Amygdala (tissue), 56 donors: ENCODE data around the gene EIF2AK3.
"Not testable (repeated sequence)": the region's sequence is repeated elsewhere in the genome, so short reads cannot be mapped to it uniquely, and the experiment has no call there.

ENCODE experiments used
- DNase-seq, 56 donors: peaks; one replicate each; lab custom pipeline; 2025; lab: John Stamatoyannopoulos, UW

Gene EIF2AK3

GRCh38 chr2:88627055-88627855 lies at the start of gene EIF2AK3:
EIF2AK3 (minus strand) TSS chr2:88627464; CDS start chr2:88627274, 190 bp downstream.
- peak; percentile 87 to 100 (median 99) for DNase-seq

GRCh38 chr2:88673363-88673762 lies 46.1 kb upstream of the EIF2AK3 start:
- DNase-seq = no peak

GRCh38 chr2:88671786-88672427 lies 44.6 kb upstream of the EIF2AK3 start:
- peak in 8 of 56 donors; percentile 1 to 19 (median 4) for DNase-seq

- peak in 6 of 56 donors; percentile 0 to 18 (median 3) for DNase-seq
These were observed 42.4 kb upstream of the EIF2AK3 start for GRCh38 chr2:88669482-88670214.

GRCh38 chr2:88668862-88669261 lies 41.6 kb upstream of the EIF2AK3 start:
- DNase-seq = no peak

- no peak for DNase-seq
These were observed 40.0 kb upstream of the EIF2AK3 start for GRCh38 chr2:88667219-88667618.

- DNase-seq = no peak
These were observed 39.3 kb upstream of the EIF2AK3 start for GRCh38 chr2:88666576-88666975.

GRCh38 chr2:88660622-88661021 lies 33.4 kb upstream of the EIF2AK3 start:
- no peak for DNase-seq

GRCh38 chr2:88659538-88659915 lies 32.3 kb upstream of the EIF2AK3 start:
- DNase-seq = no peak

GRCh38 chr2:88658881-88659537 lies 31.7 kb upstream of the EIF2AK3 start:
- DNase-seq = no peak

- no peak for DNase-seq
These were observed 31.1 kb upstream of the EIF2AK3 start for GRCh38 chr2:88658326-88658725.

- DNase-seq = no peak
These were observed 29.9 kb upstream of the EIF2AK3 start for GRCh38 chr2:88657131-88657530.

- DNase-seq = no peak
These were observed 29.4 kb upstream of the EIF2AK3 start for GRCh38 chr2:88656690-88657089.

- no peak for DNase-seq
These were observed 27.4 kb upstream of the EIF2AK3 start for GRCh38 chr2:88654714-88655113.

- DNase-seq = no peak
These were observed 24.4 kb upstream of the EIF2AK3 start for GRCh38 chr2:88651646-88652045.

GRCh38 chr2:88645291-88645882 lies 18.1 kb upstream of the EIF2AK3 start:
- not testable (repeated sequence) for DNase-seq

GRCh38 chr2:88642278-88642677 lies 15.0 kb upstream of the EIF2AK3 start:
- no peak for DNase-seq

- no peak for DNase-seq
These were observed 14.1 kb upstream of the EIF2AK3 start for GRCh38 chr2:88641330-88641729.

- DNase-seq = no peak
These were observed 12.6 kb upstream of the EIF2AK3 start for GRCh38 chr2:88639865-88640264.

GRCh38 chr2:88638743-88639142 lies 11.5 kb upstream of the EIF2AK3 start:
- DNase-seq = no peak
